Activated CD4-positive, alpha-beta T cell treated with anti-CD3 and anti-CD28 coated beads, Interleukin-10, Interleukin-2, amounts not matched to agents 100 ng/mL and 50 ng/mL, durations not matched to agents 16 hours and 8 hours (primary cell): ENCODE measurements around the gene TMEM14A.
"Not testable (repeated sequence)": the region's sequence is repeated elsewhere in the genome, so short reads cannot be mapped to it uniquely, and the experiment has no call there.

Source experiments
- DNase-seq: peaks from one replicate; pipeline ENCODE4 v3.0.0-alpha.2; 2020

Gene TMEM14A

GRCh38 chr6:52670502-52671409 lies at the start of gene TMEM14A:
TSS of gene TMEM14A (plus strand) at chr6:52671113. CDS start at chr6:52677103, 5,990 bp downstream.
- peak; percentile 96 for DNase-seq

DNA sequence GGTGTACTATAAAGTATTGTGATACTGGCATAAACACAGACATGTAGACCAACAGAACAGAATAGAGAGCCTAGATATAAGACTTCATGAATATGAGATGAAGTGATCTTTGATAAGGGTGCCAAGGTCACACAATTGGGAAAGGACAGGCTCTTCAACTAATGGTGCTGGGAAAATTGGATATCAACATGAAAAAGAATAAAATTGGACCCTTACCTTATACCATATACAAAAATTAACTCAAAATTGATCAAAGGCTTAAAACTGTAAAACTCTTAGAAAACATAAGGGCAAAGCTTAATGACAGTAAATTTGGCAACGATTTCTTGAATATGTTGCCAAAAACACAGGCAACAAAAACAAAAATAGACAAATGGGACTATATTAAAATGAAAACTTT lies 49.3 kb upstream of the TMEM14A start:
- no peak for DNase-seq

DNA sequence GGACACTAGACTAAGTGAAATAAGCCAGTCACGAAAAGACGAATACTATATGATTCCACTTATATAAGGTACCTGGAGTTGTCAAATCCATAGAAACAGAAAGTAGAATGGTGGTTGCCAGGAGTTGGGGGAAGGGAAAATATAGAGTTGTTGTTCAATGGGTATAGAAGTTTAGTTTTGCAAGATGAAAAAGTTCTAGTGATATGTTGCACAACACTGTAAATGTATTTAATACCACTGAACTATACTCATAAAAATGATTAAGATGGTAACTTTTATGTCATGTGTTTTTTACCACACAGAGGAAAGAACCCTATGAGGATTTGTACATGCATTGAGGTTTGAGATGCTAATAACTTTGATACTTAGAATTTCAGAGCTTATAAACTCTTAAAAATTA lies 48.1 kb upstream of the TMEM14A start:
- DNase-seq: no peak

DNA sequence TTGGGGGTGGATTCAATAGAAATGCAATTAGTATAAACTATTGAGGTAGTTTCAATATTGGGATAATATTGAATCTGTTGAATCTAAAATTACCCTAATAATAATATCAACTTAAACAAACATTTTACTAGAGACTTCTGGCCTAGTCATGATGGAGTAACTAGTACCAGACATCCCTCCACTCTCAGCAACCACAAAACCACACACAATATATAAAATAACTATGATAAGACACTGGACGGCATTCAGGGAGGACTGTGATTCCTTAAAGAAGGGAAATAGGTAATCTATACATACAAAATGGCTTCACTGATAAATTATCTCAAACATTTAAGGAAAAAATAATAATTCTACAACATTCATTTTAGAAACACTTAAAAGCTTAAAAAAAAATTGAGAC lies 38.9 kb upstream of the TMEM14A start:
- DNase-seq: no peak

- no peak for DNase-seq
Observed at GRCh38 chr6:52634211-52634610, 36.7 kb upstream of the TMEM14A start.

DNA sequence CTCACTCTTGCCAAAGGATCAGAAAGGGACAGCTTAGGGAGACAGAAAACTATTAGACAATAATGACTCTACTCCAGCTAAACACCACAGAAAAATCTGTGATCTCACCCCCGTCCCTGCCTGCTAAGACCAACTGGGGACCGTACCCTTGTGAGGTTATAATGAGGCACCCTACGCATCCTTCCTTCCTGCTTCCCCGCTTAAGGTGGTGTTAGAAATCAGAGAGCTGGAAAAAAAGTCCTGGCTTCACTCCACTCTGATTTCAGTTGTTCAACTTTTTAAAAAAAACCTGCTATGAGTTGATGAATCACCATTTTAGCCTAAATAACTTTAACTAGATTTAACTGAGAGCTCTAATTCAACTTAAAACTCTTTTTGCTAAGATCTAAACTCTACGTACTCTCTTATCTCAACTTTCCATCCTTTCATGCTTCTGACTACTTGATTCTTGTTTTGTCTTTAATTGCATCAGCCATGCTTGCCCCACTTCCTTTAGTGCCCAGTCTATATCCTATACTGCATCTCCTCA lies 35.8 kb upstream of the TMEM14A start:
- DNase-seq: peak; percentile 46

DNA sequence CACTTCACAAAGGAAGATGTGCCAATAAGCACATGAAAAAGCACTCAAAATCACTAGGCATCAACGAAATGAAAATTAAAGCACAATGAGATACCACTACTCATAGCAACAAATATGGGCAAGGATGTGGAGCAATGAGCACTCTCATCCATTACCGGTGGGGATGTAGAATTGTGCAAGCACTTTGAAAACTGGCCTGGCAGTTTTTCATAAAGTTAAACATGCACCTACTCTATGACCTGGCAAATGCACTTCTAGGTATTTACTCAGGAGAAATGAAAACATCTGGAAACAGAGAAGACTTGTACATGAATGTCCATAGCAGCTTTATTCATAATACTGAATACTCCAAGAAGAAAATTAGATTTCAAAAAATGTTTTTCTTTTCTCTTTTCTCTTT lies 34.1 kb upstream of the TMEM14A start:
- DNase-seq: no peak

GRCh38 chr6:52639493-52639892 lies 31.4 kb upstream of the TMEM14A start:
- no peak for DNase-seq

DNA sequence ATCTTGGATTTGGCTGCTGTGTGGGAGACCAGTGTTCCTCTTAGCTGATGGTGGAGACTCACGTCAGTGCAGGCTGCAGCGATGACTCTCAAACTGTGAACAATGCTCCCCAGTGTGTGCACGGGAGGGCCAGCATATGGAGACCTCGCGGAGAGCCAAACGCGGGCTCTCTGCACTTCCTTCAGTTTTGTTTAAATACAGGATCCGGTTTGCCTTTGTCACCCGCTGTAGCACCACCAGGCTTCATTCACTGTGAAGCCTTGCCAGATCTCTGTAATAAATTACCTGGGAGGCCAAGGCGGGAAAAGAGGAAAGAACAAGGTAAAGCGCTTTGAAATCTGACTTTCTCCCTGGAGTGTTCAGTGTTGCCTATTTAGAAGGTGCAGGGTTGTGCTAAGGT lies 30.7 kb upstream of the TMEM14A start:
- no peak for DNase-seq

DNA sequence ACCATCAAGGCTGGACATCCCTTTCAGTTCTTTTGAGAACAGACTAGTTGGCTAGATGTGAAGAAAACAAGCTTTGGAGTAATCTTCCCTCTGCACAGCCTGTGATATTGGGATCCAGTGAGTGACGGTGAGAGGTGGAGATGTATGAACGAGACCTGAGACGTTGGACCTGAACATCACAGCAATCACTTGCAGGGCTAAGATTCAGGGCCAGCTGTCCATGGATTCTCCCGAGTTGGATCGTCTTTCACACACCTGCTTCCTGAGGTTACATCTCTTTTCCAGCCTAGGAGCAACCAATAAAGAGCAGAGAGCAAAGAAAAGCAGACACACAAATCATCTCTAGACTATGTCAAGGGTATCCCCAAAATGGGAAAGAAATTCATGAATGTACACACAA lies 30.0 kb upstream of the TMEM14A start:
- no peak for DNase-seq

- peak; percentile 9 for DNase-seq
Observed at GRCh38 chr6:52641388-52641787, 29.5 kb upstream of the TMEM14A start.

DNA sequence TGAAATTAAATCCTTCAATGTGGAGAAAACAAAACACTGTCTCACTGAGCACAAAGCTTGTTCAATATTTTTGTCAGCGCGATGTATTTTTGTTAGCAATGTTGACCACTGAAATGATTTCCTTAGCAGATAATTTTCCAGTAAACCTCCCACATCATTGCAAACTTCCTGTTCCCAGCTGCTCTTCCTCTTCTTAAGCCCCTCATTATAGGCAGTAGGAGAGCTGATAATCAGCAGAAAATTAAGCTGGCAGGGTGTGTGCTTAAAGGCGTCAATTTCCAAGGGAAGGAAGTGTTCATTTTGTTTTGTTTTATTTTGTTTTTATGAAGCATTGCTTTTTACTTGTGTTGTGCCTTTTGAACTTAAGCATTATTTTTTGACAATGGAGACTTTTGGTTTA lies 29.1 kb upstream of the TMEM14A start:
- DNase-seq: no peak

GRCh38 chr6:52642368-52642767 lies 28.5 kb upstream of the TMEM14A start:
- DNase-seq: no peak

DNA sequence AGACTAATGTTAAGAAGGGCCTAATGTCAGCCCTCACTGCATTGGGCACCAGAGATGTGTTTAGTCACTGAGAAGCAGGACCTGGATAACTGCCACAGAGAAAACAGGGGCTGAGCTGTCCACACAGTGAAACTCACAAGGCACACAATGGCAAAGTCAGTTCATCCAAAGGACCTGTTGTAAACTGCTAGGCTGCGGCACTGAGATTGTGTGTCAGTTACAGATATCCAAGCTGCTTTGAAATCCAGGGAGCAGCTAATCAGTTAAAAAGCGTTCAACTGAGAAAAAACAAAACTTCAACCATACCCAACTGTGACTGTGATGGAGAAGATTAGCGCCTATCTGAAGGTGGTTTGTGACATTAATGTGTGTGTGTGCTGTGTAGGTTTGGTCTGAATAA lies 27.8 kb upstream of the TMEM14A start:
- no peak for DNase-seq

GRCh38 chr6:52644253-52644652 lies 26.7 kb upstream of the TMEM14A start:
- no peak for DNase-seq

DNA sequence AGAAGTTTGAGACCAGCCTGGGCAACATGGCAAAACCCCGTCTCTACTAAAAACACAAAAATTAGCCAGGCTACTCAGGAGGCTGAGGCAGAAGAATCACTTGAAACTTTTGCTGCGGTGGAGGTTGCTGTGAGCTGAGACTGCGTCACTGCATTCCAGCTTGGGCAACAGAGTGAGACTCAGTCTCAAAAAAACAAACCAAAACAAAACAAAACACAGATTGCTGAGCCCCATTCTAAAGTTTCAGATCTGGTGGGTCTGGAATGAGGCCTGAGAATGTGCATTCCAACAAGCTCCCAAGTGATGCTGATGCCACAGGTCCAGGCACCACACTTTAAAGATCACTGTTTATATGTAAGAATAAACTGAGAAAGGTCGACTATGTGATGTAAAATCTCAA lies 24.9 kb upstream of the TMEM14A start:
- no peak for DNase-seq

DNA sequence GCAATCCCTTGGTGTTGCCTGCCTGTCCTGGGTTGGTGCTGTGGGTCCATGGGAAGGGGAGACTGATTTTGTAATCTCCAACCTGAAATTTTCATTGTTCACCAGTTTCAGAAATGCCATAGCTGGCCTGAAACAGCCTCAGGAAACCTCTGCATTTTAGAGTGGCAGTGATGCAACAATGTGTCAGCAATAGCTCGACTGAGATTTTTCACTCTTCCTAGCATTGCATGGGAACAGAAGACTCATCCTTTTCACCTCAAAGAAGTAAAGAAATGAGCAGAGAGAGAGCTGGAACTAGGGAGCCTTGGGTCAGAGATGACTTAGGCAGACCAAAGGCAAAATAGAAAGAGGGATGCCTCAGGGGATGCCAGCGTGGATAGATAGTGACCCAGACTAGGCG lies 23.7 kb upstream of the TMEM14A start:
- DNase-seq: peak; percentile 20

DNA sequence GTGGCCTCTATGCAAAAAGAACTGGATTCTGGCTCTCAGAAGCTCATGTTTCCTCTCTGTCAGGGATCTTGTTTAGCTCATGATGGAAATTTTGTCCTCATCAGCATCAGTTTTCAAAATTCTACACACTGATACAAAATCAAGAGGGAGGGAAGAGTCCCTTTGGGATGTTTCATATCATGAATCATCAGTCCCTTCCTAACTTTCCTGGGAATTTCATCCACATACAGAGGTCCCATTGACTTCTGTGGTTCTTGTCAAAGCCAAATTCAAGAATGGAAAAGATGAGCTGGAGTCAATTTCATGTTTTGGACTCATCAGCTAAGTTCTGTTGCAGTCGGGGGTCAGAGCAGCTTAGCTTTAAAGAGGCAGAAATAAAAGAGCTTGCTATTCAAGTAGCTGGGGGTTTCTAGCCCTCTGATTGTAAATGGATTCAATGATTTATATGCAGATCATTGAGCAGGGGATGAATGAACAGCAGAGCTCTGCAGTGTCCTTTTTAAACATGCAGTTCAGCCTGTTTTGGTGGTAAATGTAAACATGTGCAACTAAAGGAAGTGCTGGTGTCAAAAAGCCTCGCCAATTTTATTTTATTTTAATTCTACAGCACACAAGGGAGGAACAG lies 21.3 kb upstream of the TMEM14A start:
- no peak for DNase-seq

GRCh38 chr6:52650941-52651340 lies 20.0 kb upstream of the TMEM14A start:
- DNase-seq: no peak

- DNase-seq: no peak
Observed at GRCh38 chr6:52653151-52653550, 17.8 kb upstream of the TMEM14A start.

DNA sequence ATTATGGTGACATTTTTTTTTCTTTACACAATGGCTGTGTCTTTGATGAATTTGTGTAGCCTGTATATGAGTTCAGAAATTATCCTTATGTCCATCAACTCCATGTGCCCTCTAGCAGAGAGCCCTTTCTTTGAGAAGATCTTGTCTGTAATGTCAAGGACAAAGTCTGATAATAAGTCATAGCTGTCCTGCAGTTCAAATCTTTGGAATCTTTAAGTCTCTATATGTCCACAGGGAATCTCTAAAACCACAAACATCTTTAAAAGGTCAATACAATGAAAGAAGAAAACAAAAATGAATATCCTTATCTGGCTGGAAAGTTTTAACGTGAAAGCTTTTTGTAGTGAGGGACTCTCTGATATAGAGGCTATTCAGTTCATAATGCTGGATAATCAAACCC lies 16.9 kb upstream of the TMEM14A start:
- no peak for DNase-seq

DNA sequence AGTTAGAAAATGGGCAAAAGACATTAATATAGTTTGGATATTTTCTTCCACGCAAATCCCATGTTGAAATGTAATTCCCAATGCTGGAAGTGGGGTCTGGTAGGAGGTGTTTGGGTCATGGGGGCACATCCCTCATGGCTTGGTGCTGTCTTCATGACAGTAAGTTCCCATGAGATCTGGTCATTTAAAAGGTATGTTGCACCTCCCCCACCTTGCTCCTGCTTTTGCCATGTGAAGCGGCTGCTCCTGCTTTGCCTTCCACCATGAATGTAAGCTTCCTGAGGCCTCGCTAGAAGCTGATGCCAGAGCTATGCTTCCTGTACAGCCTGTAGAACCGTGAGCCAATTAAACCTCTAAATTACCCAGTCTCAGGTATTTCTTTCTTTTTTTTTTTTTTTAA lies 16.3 kb upstream of the TMEM14A start:
- no peak for DNase-seq

DNA sequence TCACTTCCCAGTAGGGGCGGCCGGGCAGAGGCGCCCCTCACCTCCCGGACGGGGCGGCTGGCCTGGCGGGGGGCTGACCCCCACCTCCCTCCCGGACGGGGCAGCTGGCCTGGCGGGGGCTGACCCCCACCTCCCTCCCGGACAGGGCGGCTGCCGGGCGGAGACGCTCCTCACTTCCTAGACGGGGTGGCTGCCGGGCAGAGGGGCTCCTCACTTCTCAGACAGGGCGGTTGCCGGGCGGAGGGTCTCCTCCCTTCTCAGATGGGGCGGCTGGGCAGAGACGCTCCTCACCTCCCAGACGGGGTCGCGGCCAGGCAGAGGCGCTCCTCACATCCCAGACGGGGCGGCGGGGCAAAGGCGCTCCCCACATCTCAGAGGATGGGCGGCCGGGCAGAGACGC lies 15.0 kb upstream of the TMEM14A start:
- DNase-seq: not testable (repeated sequence)

DNA sequence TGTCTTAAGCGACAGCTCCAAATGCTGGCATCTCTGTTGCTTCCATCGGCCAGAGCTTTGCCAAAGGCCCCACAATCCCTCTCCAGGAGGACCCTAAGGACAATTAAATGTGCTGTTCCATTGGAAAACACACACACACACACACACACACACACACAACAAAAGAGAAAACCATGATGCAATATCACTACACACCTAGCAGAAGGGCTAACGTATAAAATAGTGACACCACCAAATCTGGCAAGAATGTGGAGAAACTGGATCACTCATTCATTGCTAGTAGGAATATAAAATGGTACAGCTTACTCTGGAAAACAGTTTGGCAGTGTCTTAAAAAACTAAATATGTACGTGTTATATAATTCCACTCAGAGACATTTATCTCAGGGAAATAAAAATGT lies 13.0 kb upstream of the TMEM14A start:
- DNase-seq: no peak
